ENCODE measurements around the gene STAT6. TPM values are rescaled to one million over a fixed set of nuclear protein-coding genes. Genes with fewer than 3 reads are reported as not detected.

STAT6 gene
- total and polyA plus RNA-seq, 2 donors (not counting 1 experiment from before 2014, with no cell fraction given): 544 to 736 TPM

GRCh38 chr12:57087010-57087690 lies 24.0 kb downstream of the STAT6 start:
- peak overlapping the region; percentile 61 for H2AFZ ChIP-seq (ENCODE audit: insufficient read depth, low read depth, low read length, poor library complexity, severe bottlenecking)
- peaks cover 11 to 30% of the 10 kb centered on the region in 2 donors for H3K4me1 ChIP-seq (ENCODE audit: control insufficient read depth in 2 of 2, insufficient read depth in 2 of 2, low read length in 2 of 2)
- POLR2A ChIA-PET: interaction anchor here (0.6 to 4.8 kb wide), 8 partner anchors 8 to 491 kb away, joined by 3 to 139 read pairs (median 7); partner anchors contain the start of genes NEMP1, PTGES3 and STAT6

More at GRCh38 chr12:57087010-57087690, 24.0 kb downstream of the STAT6 start:
- Mint-ChIP-seq H3K9me3 (ENCODE audit: insufficient read depth) (no peaks in the 10 kb centered on the region), H3K27me3 (no peaks in the 10 kb centered on the region), H3K4me3 (peak overlapping the region; percentile 92), H3K4me1 (peaks cover 45% of the 10 kb centered on the region), H3K27ac (peak overlapping the region; percentile 91)
- ATAC-seq (ENCODE audit: low read depth): peak; percentile 42
- Histone ChIP-seq H3K27me3 (replicated peaks in 1 of 4; ENCODE audit: control extremely low read depth in 1 of 4, control insufficient read depth in 3 of 4, insufficient read depth in 4 of 4, low read length in 3 of 4) (no peaks in the 10 kb centered on the region), H3K9ac (ENCODE audit: low read length) (peak overlapping the region; percentile 96), H4K20me1 (ENCODE audit: control insufficient read depth, insufficient read depth, low read length, poor library complexity, severe bottlenecking) (no peaks in the 10 kb centered on the region), H3K27ac (ENCODE audit: low read length in 2 of 2) (peak overlapping the region; percentile 98 to 99), H3K4me3 (ENCODE audit: control extremely low read depth in 1 of 5, extremely low read depth in 1 of 5, insufficient read depth in 1 of 5, low read depth in 2 of 5, low read length in 4 of 5) (peak overlapping the region; percentile 76 to 100 (median 87)), H3K9me3 (ENCODE audit: control extremely low read depth in 1 of 3, control insufficient read depth in 2 of 3, insufficient read depth in 1 of 3, low read length in 2 of 3) (no peaks in the 10 kb centered on the region), H3K36me3 (replicated peaks in 1 of 2; ENCODE audit: control extremely low read depth in 1 of 2, control insufficient read depth in 1 of 2, extremely low read depth in 1 of 2, insufficient read depth in 2 of 2, low read length in 1 of 2) (peaks cover 0 to 7% of the 10 kb centered on the region in 2 experiments), H3K79me2 (ENCODE audit: control insufficient read depth, insufficient read depth, low read length) (peaks cover 16% of the 10 kb centered on the region), H3K4me2 (replicated peaks; ENCODE audit: low read depth, low read length, poor library complexity, severe bottlenecking) (peak overlapping the region; percentile 90)
- peak; percentile 95 for DNase-seq
- CTCF ChIA-PET: interaction anchor here (15.0 to 18.5 kb wide), 2 partner anchors 13 to 19 kb away, joined by 246 to 406 read pairs; partner anchors contain the start of genes NEMP1 and STAT6
- TF ChIP-seq, protein P1, sequence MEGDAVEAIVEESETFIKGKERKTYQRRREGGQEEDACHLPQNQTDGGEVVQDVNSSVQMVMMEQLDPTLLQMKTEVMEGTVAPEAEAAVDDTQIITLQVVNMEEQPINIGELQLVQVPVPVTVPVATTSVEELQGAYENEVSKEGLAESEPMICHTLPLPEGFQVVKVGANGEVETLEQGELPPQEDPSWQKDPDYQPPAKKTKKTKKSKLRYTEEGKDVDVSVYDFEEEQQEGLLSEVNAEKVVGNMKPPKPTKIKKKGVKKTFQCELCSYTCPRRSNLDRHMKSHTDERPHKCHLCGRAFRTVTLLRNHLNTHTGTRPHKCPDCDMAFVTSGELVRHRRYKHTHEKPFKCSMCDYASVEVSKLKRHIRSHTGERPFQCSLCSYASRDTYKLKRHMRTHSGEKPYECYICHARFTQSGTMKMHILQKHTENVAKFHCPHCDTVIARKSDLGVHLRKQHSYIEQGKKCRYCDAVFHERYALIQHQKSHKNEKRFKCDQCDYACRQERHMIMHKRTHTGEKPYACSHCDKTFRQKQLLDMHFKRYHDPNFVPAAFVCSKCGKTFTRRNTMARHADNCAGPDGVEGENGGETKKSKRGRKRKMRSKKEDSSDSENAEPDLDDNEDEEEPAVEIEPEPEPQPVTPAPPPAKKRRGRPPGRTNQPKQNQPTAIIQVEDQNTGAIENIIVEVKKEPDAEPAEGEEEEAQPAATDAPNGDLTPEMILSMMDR (IDR thresholded peaks at IDR 0.05): no peak
- TF ChIP-seq EZH2 (IDR thresholded peaks at IDR 0.05; ENCODE audit: borderline replicate concordance, insufficient read depth, low read depth, low read length, poor library complexity, severe bottlenecking): no peak
- WGBS (ENCODE audit: insufficient coverage): under 1% methylated on average over 24 of the region's 52 CpGs
- intact Hi-C loops (cut with micrococcal nuclease): loop anchor here (1.0 to 10.0 kb wide), 7 partner anchors 8 to 668 kb away; partner anchors contain the start of genes BAZ2A, CDK4, DDIT3 and LRP1

Data from B cell (primary cell).